ENCODE results near the gene GSTA4.

GRCh38 chr6:52983159-52983848 lies 11.8 kb downstream of the GSTA4 start:
- TF ChIP-seq EZH2 (IDR thresholded peaks at IDR 0.05; ENCODE audit: insufficient read depth, poor library complexity, severe bottlenecking): no peak
- no peak for TF ChIP-seq EZH2phosphoT487 (IDR thresholded peaks at IDR 0.05; ENCODE audit: insufficient read depth, low read depth)

Data from GM23248 (cell line).